H9 (cell line): ENCODE results near the gene PIN1. TPM values are rescaled to one million over a fixed set of nuclear protein-coding genes. Genes with fewer than 3 reads are reported as not detected.
A peak's percentile ranks its signal among the peaks of the same experiment; 100 is the strongest.

Source experiments
- DNase-seq: peaks from one replicate; pipeline ENCODE4 v3.0.0-alpha.2; 2017
- H2AFZ ChIP-seq: one replicate; pipeline ENCODE4 v1.6.1; 2013; ENCODE audit warnings: mild to moderate bottlenecking, low read length, control low read depth, moderate library complexity
- H2AK5ac ChIP-seq: 2 replicates; pipeline ENCODE4 v1.6.1; 2013; ENCODE audit warnings: low read length, control low read depth, mixed read lengths; ENCODE audit not compliant: insufficient read length
- H2BK120ac ChIP-seq: one replicate; pipeline ENCODE4 v1.6.1; 2013; ENCODE audit warnings: low read depth, mild to moderate bottlenecking, low read length, control low read depth, inconsistent platforms; ENCODE audit not compliant: poor library complexity, severe bottlenecking
- H2BK12ac ChIP-seq: 2 replicates; pipeline ENCODE4 v1.6.1; 2013; ENCODE audit warnings: low read length, control low read depth, mixed read lengths, low read depth; ENCODE audit not compliant: insufficient read length
- H2BK15ac ChIP-seq: 2 replicates; pipeline ENCODE4 v1.6.1; 2013; ENCODE audit warnings: low read depth, low read length, control low read depth
- H2BK20ac ChIP-seq: one replicate; pipeline ENCODE4 v1.6.1; 2013; ENCODE audit warnings: low read depth, mild to moderate bottlenecking, low read length, control low read depth, inconsistent platforms; ENCODE audit not compliant: poor library complexity, severe bottlenecking
- H2BK5ac ChIP-seq: 2 replicates; pipeline ENCODE4 v1.6.1; 2013; ENCODE audit warnings: low read length, control low read depth, mixed read lengths; ENCODE audit not compliant: insufficient read length
- H3K14ac ChIP-seq: 2 replicates; pipeline ENCODE4 v1.6.1; 2013; ENCODE audit warnings: low read length, control low read depth; ENCODE audit not compliant: insufficient read depth
- H3K18ac ChIP-seq: 2 replicates; pipeline ENCODE4 v1.6.1; 2013; ENCODE audit warnings: low read depth, mild to moderate bottlenecking, mixed read lengths, low read length, control low read depth; ENCODE audit not compliant: insufficient read length
- H3K23ac ChIP-seq: 2 replicates; pipeline ENCODE4 v1.6.1; 2013; ENCODE audit warnings: low read length, control low read depth, mixed read lengths, low read depth; ENCODE audit not compliant: insufficient read length
- H3K23me2 ChIP-seq: 2 replicates; pipeline ENCODE4 v1.6.1; 2013; ENCODE audit warnings: low read depth, mild to moderate bottlenecking, mixed read lengths, low read length, control low read depth; ENCODE audit not compliant: insufficient read length, poor library complexity, severe bottlenecking
- H3K27ac ChIP-seq: 2 replicates; pipeline ENCODE4 v1.5.1; 2013; ENCODE audit warnings: low read length, control low read depth, mixed read lengths, low read depth; ENCODE audit not compliant: insufficient read length
- H3K27me3 ChIP-seq: 2 replicates; pipeline ENCODE4 v1.6.1; 2013; ENCODE audit warnings: low read length, control low read depth, inconsistent platforms; ENCODE audit not compliant: insufficient read depth
- H3K4ac ChIP-seq: 2 replicates; pipeline ENCODE4 v1.6.1; 2013; ENCODE audit warnings: low read depth, mild to moderate bottlenecking, control low read depth, inconsistent platforms, low read length, moderate library complexity
- H3K4me1 ChIP-seq: 2 replicates; pipeline ENCODE4 v1.6.1; 2013; ENCODE audit warnings: low read length, control low read depth, inconsistent platforms; ENCODE audit not compliant: insufficient read depth
- H3K4me2 ChIP-seq: 2 replicates; pipeline ENCODE4 v1.6.1; 2013; ENCODE audit warnings: low read length, control low read depth, mixed read lengths; ENCODE audit not compliant: insufficient read length, insufficient read depth
- H3K56ac ChIP-seq: 2 replicates; pipeline ENCODE4 v1.6.1; 2013; ENCODE audit warnings: low read depth, mild to moderate bottlenecking, mixed read lengths, low read length, control low read depth; ENCODE audit not compliant: insufficient read length
- H3K79me1 ChIP-seq: 2 replicates; pipeline ENCODE4 v1.6.1; 2013; ENCODE audit warnings: low read depth, mild to moderate bottlenecking, moderate library complexity, low read length, control low read depth, inconsistent platforms; ENCODE audit not compliant: insufficient read depth, poor library complexity, severe bottlenecking
- H3K79me2 ChIP-seq: 2 replicates; pipeline ENCODE4 v1.6.1; 2013; ENCODE audit warnings: low read length, control low read depth, inconsistent platforms; ENCODE audit not compliant: insufficient read depth
- H3K9ac ChIP-seq: 2 replicates; pipeline ENCODE4 v1.6.1; 2013; ENCODE audit warnings: low read length, control low read depth, mixed read lengths; ENCODE audit not compliant: insufficient read length; ENCODE audit errors: extremely low read depth
- H3K9me3 ChIP-seq: one replicate; pipeline ENCODE4 v1.6.1; 2013; ENCODE audit warnings: low read depth, low read length, inconsistent platforms; ENCODE audit not compliant: control insufficient read depth
- H3T11ph ChIP-seq: one replicate; pipeline ENCODE4 v1.6.1; 2013; ENCODE audit warnings: mild to moderate bottlenecking, low read length, control low read depth, inconsistent platforms
- H4K20me1 ChIP-seq: one replicate; pipeline ENCODE4 v1.6.1; 2013; ENCODE audit not compliant: control insufficient read depth, insufficient read length, insufficient read depth
- H4K5ac ChIP-seq: 2 replicates; pipeline ENCODE4 v1.6.1; 2013; ENCODE audit warnings: low read depth, mild to moderate bottlenecking, mixed read lengths, low read length, control low read depth; ENCODE audit not compliant: insufficient read length
- H4K8ac ChIP-seq: replicated peaks from 2 replicates; pipeline ENCODE4 v1.6.1; 2013; ENCODE audit warnings: low read length, control low read depth, mixed read lengths, low read depth; ENCODE audit not compliant: insufficient read length
- H4K91ac ChIP-seq: 2 replicates; pipeline ENCODE4 v1.6.1; 2013; ENCODE audit warnings: low read depth, mild to moderate bottlenecking, moderate library complexity, mixed read lengths, low read length, control low read depth; ENCODE audit not compliant: insufficient read length
- H3K27ac Mint-ChIP-seq, 3 experiments: 2 replicates in 2 of 3; 3 replicates in 1 of 3; pipeline ENCODE4 v1.8.0; 2020 to 2021; ENCODE audit warnings: mixed read lengths in 3 of 3, mild to moderate bottlenecking in 1 of 3, moderate library complexity in 1 of 3
- H3K27me3 Mint-ChIP-seq: 2 replicates; pipeline ENCODE4 v1.8.0; 2021; ENCODE audit warnings: low read depth, mild to moderate bottlenecking, moderate library complexity, mixed read lengths
- H3K36me3 Mint-ChIP-seq, 3 experiments: 2 replicates in 2 of 3; 3 replicates in 1 of 3; pipeline ENCODE4 v1.8.0; 2020 to 2021; ENCODE audit warnings: low read depth in 3 of 3, mixed read lengths in 3 of 3; ENCODE audit not compliant: insufficient read depth in 1 of 3
- H3K4me1 Mint-ChIP-seq, 2 experiments: 2 replicates each; pipeline ENCODE4 v1.8.0; 2020; ENCODE audit warnings: mixed read lengths in 2 of 2
- H3K4me3 Mint-ChIP-seq, 2 experiments: 2 replicates in 1 of 2; 3 replicates in 1 of 2; pipeline ENCODE4 v1.8.0; 2020 to 2021; ENCODE audit warnings: mild to moderate bottlenecking in 2 of 2, mixed read lengths in 2 of 2, moderate library complexity in 1 of 2
- H3K9me3 Mint-ChIP-seq, 2 experiments: 2 replicates in 1 of 2; 3 replicates in 1 of 2; pipeline ENCODE4 v1.8.0; 2020; ENCODE audit warnings: mild to moderate bottlenecking in 2 of 2, mixed read lengths in 2 of 2, moderate library complexity in 1 of 2
- WGBS: extraction: QIAGEN DNeasy Blood & Tissue Kit; methylation state at CpG from one replicate; pipeline ENCODE4 v1.1.7; 2013; ENCODE audit warnings: missing lambda C conversion rate, low lambda C conversion rate, mixed read lengths; ENCODE audit not compliant: insufficient read length; ENCODE audit errors: extremely low coverage; 5-methylcytosine and 5-hydroxymethylcytosine counted together
- total RNA-seq: library from RNA; stranded (reverse); gene quantifications from 2 replicates; pipeline ENCODE4 v1.2.1, GENCODE V29; 2021
- TF ChIP-seq, protein P1 (sequence below): fragments of 200-600 bp; sonication (generic); conservative IDR thresholded peaks from 3 replicates; pipeline ENCODE4 v1.8.0; 2021; ENCODE audit warnings: antibody characterized with exemption, mild to moderate bottlenecking

The PIN1 gene
- total RNA-seq, 1 experiment from 2014 or later: 110 TPM

- Histone ChIP-seq H3K79me2 (peaks cover 1% of the 10 kb centered on the region), H4K5ac (no peak overlapping the region), H3K27me3 (no peaks in the 10 kb centered on the region), H3K23me2 (no peaks in the 10 kb centered on the region), H2AK5ac (no peak overlapping the region), H3K4me2 (no peak overlapping the region), H4K20me1 (no peaks in the 10 kb centered on the region), H4K8ac (no peak overlapping the region), H3K14ac (no peak overlapping the region), H2BK5ac (no peak overlapping the region), H2AFZ (no peak overlapping the region), H3K4ac (no peak overlapping the region), H2BK120ac (no peak overlapping the region), H3K23ac (no peak overlapping the region), H3K56ac (no peak overlapping the region), H2BK12ac (no peak overlapping the region), H3K9ac (no peak overlapping the region), H3K4me1 (no peaks in the 10 kb centered on the region), H3K27ac (no peak overlapping the region), H4K91ac (no peak overlapping the region), H2BK15ac (no peak overlapping the region), H3K79me1 (peaks cover 4% of the 10 kb centered on the region), H3T11ph (no peak overlapping the region), H3K9me3 (no peaks in the 10 kb centered on the region), H3K18ac (no peak overlapping the region), H2BK20ac (no peak overlapping the region)
- Mint-ChIP-seq H3K27me3 (no peaks in the 10 kb centered on the region), H3K36me3 (peaks cover 26 to 44% (median 37%) of the 10 kb centered on the region in 3 experiments), H3K4me3 (no peak overlapping the region), H3K9me3 (no peaks in the 10 kb centered on the region; a peak in 1 of 5 replicates), H3K27ac (peak overlapping the region in 1 of 3 experiments; percentile 22; a peak in 1 of 7 replicates), H3K4me1 (peaks cover 8 to 14% of the 10 kb centered on the region in 2 experiments)
- no peak for DNase-seq
- TF ChIP-seq, protein P1, sequence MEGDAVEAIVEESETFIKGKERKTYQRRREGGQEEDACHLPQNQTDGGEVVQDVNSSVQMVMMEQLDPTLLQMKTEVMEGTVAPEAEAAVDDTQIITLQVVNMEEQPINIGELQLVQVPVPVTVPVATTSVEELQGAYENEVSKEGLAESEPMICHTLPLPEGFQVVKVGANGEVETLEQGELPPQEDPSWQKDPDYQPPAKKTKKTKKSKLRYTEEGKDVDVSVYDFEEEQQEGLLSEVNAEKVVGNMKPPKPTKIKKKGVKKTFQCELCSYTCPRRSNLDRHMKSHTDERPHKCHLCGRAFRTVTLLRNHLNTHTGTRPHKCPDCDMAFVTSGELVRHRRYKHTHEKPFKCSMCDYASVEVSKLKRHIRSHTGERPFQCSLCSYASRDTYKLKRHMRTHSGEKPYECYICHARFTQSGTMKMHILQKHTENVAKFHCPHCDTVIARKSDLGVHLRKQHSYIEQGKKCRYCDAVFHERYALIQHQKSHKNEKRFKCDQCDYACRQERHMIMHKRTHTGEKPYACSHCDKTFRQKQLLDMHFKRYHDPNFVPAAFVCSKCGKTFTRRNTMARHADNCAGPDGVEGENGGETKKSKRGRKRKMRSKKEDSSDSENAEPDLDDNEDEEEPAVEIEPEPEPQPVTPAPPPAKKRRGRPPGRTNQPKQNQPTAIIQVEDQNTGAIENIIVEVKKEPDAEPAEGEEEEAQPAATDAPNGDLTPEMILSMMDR: no peak
- no CpG with 5 or more reads among the region's 15 CpGs for WGBS
These were observed 3.2 kb downstream of the PIN1 start for GRCh38 chr19:9838324-9838723.
